K562 (cell line): ENCODE data around the gene HDHD5. TPM values are rescaled to one million over a fixed set of nuclear protein-coding genes. Genes with fewer than 3 reads are reported as not detected.

ENCODE experiments used
- ELF2 ChIP-seq: fragments of 250-450 bp; sonication (Bioruptor Pico); IDR thresholded peaks from 2 replicates; pipeline ENCODE4 v1.5.0; 2021; ENCODE audit warnings: mild to moderate bottlenecking
- GTF2F1 ChIP-seq: IDR thresholded peaks from 2 replicates; pipeline ENCODE4 v1.6.1; 2011; ENCODE audit warnings: low read depth, low read length, improper control_type of control experiment
- IRF2 ChIP-seq: sonication (generic); formaldehyde crosslinking; IDR thresholded peaks from 2 replicates; pipeline ENCODE4 v1.8.1; 2022; ENCODE audit warnings: mild to moderate bottlenecking, missing genetic modification reagents
- KLF10 ChIP-seq: fragments of 250-450 bp; sonication (Bioruptor Pico); IDR thresholded peaks from 2 replicates; pipeline ENCODE4 v1.6.1; 2021; ENCODE audit warnings: matching md5 sums
- LARP7 ChIP-seq: fragments of 450-650 bp; IDR thresholded peaks from 2 replicates; pipeline ENCODE4 v1.6.1; 2016
- MAFG ChIP-seq: fragments of 450-650 bp; conservative IDR thresholded peaks from 2 replicates; pipeline ENCODE4 v1.6.1; 2016; ENCODE audit warnings: missing genetic modification characterization, missing compliant biosample characterization
- SAP30 ChIP-seq: fragments of 200-600 bp; sonication (generic); IDR thresholded peaks from 2 replicates; pipeline ENCODE4 v1.6.1; 2012; ENCODE audit warnings: borderline replicate concordance, low read depth, mild to moderate bottlenecking, moderate library complexity, low read length, control low read depth, inconsistent platforms; ENCODE audit not compliant: insufficient read depth, poor library complexity, severe bottlenecking
- SRSF7 ChIP-seq: fragments of 200-400 bp; formaldehyde crosslinking; optimal IDR thresholded peaks from 2 replicates; pipeline ENCODE3; 2017; ENCODE audit warnings: mild to moderate bottlenecking, low read depth, low read length
- polyA plus RNA-seq, 8 experiments: library from polyadenylated mRNA; depleted of rRNA in 4 of 8; stranded (reverse) in 5 of 8; unstranded in 3 of 8; fragments of >200 nt; fragmentation: Nextera tagmentation in 2 of 8; fragmentation: Illumina TruSeq in 1 of 8; extraction: Ambion mirVana in 2 of 8; extraction: Trizol in 1 of 8; gene quantifications; 2 replicates each; pipeline versions ENCODE4 v1.2.1 to v1.2.3, GENCODE V29; 2011 to 2014; ENCODE audit warnings: inconsistent platforms in 1 of 8, missing spikeins in 1 of 8
- total RNA-seq, 7 experiments: library from RNA; depleted of rRNA in 6 of 7; stranded (reverse); fragments of >200 nt in 6 of 7; fragmentation: Illumina TruSeq in 2 of 7; extraction: Trizol in 2 of 7; gene quantifications; 2 replicates each; pipeline versions ENCODE4 v1.2.1 to v1.2.3, GENCODE V29; 2011 to 2021; ENCODE audit warnings: low replicate concordance in 1 of 7
- TF ChIP-seq, protein P1 (sequence below): sonication (generic); formaldehyde crosslinking; IDR thresholded peaks from 2 replicates; pipeline ENCODE4 v1.4.0; 2020; ENCODE audit warnings: mild to moderate bottlenecking, missing genetic modification reagents
- TF ChIP-seq, protein P2 (sequence below): IDR thresholded peaks from 2 replicates; pipeline ENCODE4 v1.6.1; 2012; ENCODE audit warnings: low read depth, low read length, improper control_type of control experiment, borderline replicate concordance
- TF ChIP-seq, protein P3 (sequence below): fragments of 250-450 bp; sonication (Bioruptor Pico); IDR thresholded peaks from 2 replicates; pipeline ENCODE4 v1.8.0; 2021; ENCODE audit warnings: moderate library complexity, mild to moderate bottlenecking, inconsistent platforms
- TF ChIP-seq, protein P4 (sequence below): fragments of 250-450 bp; sonication (Bioruptor Pico); IDR thresholded peaks from 2 replicates; pipeline ENCODE4 v1.4.0; 2020; ENCODE audit warnings: borderline replicate concordance
- TF ChIP-seq, protein P5 (sequence below): fragments of 250-450 bp; sonication (Bioruptor Pico); IDR thresholded peaks from 2 replicates; pipeline ENCODE4 v1.4.0; 2020

The HDHD5 gene
- total and polyA plus RNA-seq, 9 of the 15 experiments (the other 6 are each of a cell fraction or from before 2014, with no cell fraction given) = 1.6 to 36.6 (median 24.2) TPM

DNA sequence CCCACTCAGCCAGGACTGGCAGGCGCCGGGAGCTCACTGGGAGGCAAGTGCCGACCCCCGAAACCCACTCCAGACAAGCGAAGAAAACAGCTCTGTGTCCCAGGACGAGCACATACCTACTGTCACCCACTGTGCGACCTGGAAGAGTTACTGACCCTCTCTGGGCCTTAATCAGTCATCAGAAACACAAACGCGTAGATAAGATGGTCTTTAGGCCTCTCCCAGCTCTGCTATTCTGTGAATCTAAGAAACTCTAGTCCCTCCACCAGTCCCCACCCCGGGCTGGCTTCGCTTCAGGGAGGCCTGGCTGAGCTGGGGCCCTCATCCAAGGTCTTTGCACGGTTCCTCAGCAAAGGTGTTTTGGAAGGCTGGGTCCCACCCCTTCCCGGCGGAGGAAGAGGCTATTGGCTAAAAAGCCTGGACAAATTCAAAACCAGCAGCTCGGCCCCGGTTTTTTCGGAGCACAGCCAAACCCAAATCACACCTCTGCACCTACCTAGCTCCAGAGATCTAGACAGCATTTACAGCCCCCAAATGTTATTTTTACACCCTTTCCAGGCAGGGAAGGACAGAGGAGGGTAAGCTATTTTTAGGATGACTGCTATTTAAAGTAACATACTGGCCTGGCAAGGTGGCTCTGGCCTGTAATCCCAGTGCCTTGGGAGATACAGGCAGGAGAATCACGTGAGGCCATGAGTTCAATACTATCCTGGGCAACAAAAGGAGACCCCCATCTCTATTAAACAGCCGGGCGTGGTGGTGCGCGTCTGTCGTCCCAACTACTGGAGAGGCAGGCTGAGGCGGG is 13.2 kb upstream of the HDHD5 start (continued):
- TF ChIP-seq, protein P1, sequence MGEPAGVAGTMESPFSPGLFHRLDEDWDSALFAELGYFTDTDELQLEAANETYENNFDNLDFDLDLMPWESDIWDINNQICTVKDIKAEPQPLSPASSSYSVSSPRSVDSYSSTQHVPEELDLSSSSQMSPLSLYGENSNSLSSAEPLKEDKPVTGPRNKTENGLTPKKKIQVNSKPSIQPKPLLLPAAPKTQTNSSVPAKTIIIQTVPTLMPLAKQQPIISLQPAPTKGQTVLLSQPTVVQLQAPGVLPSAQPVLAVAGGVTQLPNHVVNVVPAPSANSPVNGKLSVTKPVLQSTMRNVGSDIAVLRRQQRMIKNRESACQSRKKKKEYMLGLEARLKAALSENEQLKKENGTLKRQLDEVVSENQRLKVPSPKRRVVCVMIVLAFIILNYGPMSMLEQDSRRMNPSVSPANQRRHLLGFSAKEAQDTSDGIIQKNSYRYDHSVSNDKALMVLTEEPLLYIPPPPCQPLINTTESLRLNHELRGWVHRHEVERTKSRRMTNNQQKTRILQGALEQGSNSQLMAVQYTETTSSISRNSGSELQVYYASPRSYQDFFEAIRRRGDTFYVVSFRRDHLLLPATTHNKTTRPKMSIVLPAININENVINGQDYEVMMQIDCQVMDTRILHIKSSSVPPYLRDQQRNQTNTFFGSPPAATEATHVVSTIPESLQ (CRISPR knock-in tag) = no peak
- TF ChIP-seq IRF2 (CRISPR knock-in tag) (no peak), SAP30 (no peak), KLF10 (CRISPR knock-in tag) (no peak), LARP7 (no peak), GTF2F1 (no peak), SRSF7 (no peak), ELF2 (CRISPR knock-in tag) (0 out of 2 replicates have a peak, but pooled peaks have one; percentile 1), MAFG (no peak)
- TF ChIP-seq, protein P2, sequence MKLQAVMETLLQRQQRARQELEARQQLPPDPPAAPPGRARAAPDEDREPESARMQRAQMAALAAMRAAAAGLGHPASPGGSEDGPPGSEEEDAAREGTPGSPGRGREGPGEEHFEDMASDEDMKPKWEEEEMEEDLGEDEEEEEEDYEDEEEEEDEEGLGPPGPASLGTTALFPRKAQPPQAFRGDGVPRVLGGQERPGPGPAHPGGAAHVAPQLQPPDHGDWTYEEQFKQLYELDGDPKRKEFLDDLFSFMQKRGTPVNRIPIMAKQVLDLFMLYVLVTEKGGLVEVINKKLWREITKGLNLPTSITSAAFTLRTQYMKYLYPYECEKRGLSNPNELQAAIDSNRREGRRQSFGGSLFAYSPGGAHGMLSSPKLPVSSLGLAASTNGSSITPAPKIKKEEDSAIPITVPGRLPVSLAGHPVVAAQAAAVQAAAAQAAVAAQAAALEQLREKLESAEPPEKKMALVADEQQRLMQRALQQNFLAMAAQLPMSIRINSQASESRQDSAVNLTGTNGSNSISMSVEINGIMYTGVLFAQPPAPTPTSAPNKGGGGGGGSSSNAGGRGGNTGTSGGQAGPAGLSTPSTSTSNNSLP = no peak
- TF ChIP-seq, protein P3, sequence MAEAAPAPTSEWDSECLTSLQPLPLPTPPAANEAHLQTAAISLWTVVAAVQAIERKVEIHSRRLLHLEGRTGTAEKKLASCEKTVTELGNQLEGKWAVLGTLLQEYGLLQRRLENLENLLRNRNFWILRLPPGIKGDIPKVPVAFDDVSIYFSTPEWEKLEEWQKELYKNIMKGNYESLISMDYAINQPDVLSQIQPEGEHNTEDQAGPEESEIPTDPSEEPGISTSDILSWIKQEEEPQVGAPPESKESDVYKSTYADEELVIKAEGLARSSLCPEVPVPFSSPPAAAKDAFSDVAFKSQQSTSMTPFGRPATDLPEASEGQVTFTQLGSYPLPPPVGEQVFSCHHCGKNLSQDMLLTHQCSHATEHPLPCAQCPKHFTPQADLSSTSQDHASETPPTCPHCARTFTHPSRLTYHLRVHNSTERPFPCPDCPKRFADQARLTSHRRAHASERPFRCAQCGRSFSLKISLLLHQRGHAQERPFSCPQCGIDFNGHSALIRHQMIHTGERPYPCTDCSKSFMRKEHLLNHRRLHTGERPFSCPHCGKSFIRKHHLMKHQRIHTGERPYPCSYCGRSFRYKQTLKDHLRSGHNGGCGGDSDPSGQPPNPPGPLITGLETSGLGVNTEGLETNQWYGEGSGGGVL (CRISPR knock-in tag) = no peak
- TF ChIP-seq, protein P4, sequence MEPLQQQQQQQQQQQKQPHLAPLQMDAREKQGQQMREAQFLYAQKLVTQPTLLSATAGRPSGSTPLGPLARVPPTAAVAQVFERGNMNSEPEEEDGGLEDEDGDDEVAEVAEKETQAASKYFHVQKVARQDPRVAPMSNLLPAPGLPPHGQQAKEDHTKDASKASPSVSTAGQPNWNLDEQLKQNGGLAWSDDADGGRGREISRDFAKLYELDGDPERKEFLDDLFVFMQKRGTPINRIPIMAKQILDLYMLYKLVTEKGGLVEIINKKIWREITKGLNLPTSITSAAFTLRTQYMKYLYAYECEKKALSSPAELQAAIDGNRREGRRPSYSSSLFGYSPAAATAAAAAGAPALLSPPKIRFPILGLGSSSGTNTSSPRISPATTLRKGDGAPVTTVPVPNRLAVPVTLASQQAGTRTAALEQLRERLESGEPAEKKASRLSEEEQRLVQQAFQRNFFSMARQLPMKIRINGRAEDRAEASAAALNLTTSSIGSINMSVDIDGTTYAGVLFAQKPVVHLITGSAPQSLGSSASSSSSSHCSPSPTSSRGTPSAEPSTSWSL (CRISPR knock-in tag) = no peak
- TF ChIP-seq, protein P5, sequence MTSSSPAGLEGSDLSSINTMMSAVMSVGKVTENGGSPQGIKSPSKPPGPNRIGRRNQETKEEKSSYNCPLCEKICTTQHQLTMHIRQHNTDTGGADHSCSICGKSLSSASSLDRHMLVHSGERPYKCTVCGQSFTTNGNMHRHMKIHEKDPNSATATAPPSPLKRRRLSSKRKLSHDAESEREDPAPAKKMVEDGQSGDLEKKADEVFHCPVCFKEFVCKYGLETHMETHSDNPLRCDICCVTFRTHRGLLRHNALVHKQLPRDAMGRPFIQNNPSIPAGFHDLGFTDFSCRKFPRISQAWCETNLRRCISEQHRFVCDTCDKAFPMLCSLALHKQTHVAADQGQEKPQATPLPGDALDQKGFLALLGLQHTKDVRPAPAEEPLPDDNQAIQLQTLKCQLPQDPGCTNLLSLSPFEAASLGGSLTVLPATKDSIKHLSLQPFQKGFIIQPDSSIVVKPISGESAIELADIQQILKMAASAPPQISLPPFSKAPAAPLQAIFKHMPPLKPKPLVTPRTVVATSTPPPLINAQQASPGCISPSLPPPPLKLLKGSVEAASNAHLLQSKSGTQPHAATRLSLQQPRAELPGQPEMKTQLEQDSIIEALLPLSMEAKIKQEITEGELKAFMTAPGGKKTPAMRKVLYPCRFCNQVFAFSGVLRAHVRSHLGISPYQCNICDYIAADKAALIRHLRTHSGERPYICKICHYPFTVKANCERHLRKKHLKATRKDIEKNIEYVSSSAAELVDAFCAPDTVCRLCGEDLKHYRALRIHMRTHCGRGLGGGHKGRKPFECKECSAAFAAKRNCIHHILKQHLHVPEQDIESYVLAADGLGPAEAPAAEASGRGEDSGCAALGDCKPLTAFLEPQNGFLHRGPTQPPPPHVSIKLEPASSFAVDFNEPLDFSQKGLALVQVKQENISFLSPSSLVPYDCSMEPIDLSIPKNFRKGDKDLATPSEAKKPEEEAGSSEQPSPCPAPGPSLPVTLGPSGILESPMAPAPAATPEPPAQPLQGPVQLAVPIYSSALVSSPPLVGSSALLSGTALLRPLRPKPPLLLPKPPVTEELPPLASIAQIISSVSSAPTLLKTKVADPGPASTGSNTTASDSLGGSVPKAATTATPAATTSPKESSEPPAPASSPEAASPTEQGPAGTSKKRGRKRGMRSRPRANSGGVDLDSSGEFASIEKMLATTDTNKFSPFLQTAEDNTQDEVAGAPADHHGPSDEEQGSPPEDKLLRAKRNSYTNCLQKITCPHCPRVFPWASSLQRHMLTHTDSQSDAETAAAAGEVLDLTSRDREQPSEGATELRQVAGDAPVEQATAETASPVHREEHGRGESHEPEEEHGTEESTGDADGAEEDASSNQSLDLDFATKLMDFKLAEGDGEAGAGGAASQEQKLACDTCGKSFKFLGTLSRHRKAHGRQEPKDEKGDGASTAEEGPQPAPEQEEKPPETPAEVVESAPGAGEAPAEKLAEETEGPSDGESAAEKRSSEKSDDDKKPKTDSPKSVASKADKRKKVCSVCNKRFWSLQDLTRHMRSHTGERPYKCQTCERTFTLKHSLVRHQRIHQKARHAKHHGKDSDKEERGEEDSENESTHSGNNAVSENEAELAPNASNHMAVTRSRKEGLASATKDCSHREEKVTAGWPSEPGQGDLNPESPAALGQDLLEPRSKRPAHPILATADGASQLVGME (CRISPR knock-in tag) = no peak
